Keratinocyte (primary cell): ENCODE measurements around the gene SP7. TPM values are rescaled to one million over a fixed set of nuclear protein-coding genes. Genes with fewer than 3 reads are reported as not detected.

Source experiments
- DNase-seq: peaks from one replicate; pipeline ENCODE4 v3.0.0-alpha.2; 2011; ENCODE audit warnings: low read depth, missing footprints, low spot score
- FAIRE-seq: peaks from 2 replicates; lab custom pipeline; 2011; peaks lifted over from hg19 to GRCh38; lab: Jason Lieb, UNC
- H2AFZ ChIP-seq: 2 replicates; pipeline ENCODE4 v1.6.0; 2012; ENCODE audit warnings: low read length, control low read depth, inconsistent platforms; ENCODE audit not compliant: control insufficient read depth
- H3K27ac ChIP-seq: 2 replicates; pipeline ENCODE4 v1.5.1; 2011; ENCODE audit warnings: low read length; ENCODE audit not compliant: control insufficient read depth, insufficient read depth
- H3K27me3 ChIP-seq: 3 replicates; pipeline ENCODE4 v1.6.0; 2011; ENCODE audit warnings: low read length; ENCODE audit not compliant: control insufficient read depth, insufficient read depth; ENCODE audit errors: extremely low read depth
- H3K36me3 ChIP-seq, 2 experiments: 2 replicates in 1 of 2; 3 replicates in 1 of 2; pipeline ENCODE4 v1.5.1; 2011; ENCODE audit warnings: low read length in 2 of 2, mild to moderate bottlenecking in 1 of 2; ENCODE audit not compliant: control insufficient read depth in 2 of 2, insufficient read depth in 2 of 2; ENCODE audit errors: extremely low read depth in 1 of 2
- H3K4me1 ChIP-seq: 3 replicates; pipeline ENCODE4 v1.5.1; 2011; ENCODE audit warnings: low read length; ENCODE audit not compliant: control insufficient read depth, insufficient read depth; ENCODE audit errors: extremely low read depth
- H3K4me2 ChIP-seq: 3 replicates; pipeline ENCODE4 v1.6.0; 2011; ENCODE audit warnings: low read depth, low read length; ENCODE audit not compliant: control insufficient read depth, insufficient read depth; ENCODE audit errors: extremely low read depth
- H3K4me3 ChIP-seq, 3 experiments: fragments of 200-600 bp in 1 of 3; sonication (generic) in 1 of 3; 2 replicates in 2 of 3; 3 replicates in 1 of 3; pipeline ENCODE4 v1.5.1; 2011 to 2016; ENCODE audit warnings: low read length in 3 of 3, mild to moderate bottlenecking in 3 of 3, control low read depth in 2 of 3, inconsistent platforms in 1 of 3, low read depth in 1 of 3, mixed read lengths in 1 of 3, mixed run types in 1 of 3, moderate library complexity in 1 of 3; ENCODE audit not compliant: control insufficient read depth in 2 of 3, insufficient read depth in 2 of 3; ENCODE audit errors: extremely low read depth in 1 of 3
- H3K79me2 ChIP-seq: 2 replicates; pipeline ENCODE4 v1.6.0; 2012; ENCODE audit warnings: low read length; ENCODE audit not compliant: control insufficient read depth, insufficient read depth
- H3K9ac ChIP-seq: 3 replicates; pipeline ENCODE4 v1.6.0; 2011; ENCODE audit warnings: low read length; ENCODE audit not compliant: control insufficient read depth, insufficient read depth; ENCODE audit errors: extremely low read depth
- H3K9me1 ChIP-seq: 3 replicates; pipeline ENCODE4 v1.6.0; 2011; ENCODE audit warnings: low read length; ENCODE audit not compliant: control insufficient read depth, insufficient read depth; ENCODE audit errors: extremely low read depth
- H3K9me3 ChIP-seq: 2 replicates; pipeline ENCODE4 v1.5.1; 2012; ENCODE audit warnings: low read depth, low read length; ENCODE audit not compliant: control insufficient read depth
- H4K20me1 ChIP-seq: 3 replicates; pipeline ENCODE4 v1.6.0; 2011; ENCODE audit warnings: low read length; ENCODE audit not compliant: control insufficient read depth, insufficient read depth; ENCODE audit errors: extremely low read depth
- CTCF ChIP-seq, 3 experiments: IDR thresholded peaks in 1 of 3; conservative IDR thresholded peaks in 1 of 3; optimal IDR thresholded peaks in 1 of 3; 2 replicates in 2 of 3; 3 replicates in 1 of 3; pipeline versions ENCODE3 to v1.5.1; 2011; ENCODE audit warnings: low read length in 3 of 3, mild to moderate bottlenecking in 3 of 3, moderate library complexity in 2 of 3, control low read depth in 1 of 3, inconsistent platforms in 1 of 3; ENCODE audit not compliant: insufficient read depth in 2 of 3; ENCODE audit errors: extremely low read depth in 1 of 3
- EZH2 ChIP-seq: IDR thresholded peaks from one replicate; pipeline ENCODE4 v1.6.1; 2012; ENCODE audit warnings: inconsistent platforms, mild to moderate bottlenecking, low read length, moderate library complexity
- dilution Hi-C: fragments of 300-500 bp; cut with MboI; formaldehyde crosslinking; loops from one replicate; pipeline ENCODE4 v1.7.0; 2020; ENCODE audit warnings: low sequenced_read_pairs; ENCODE audit not compliant: extremely low pct_ligation_motif_present
- polyA plus RNA-seq, 5 experiments: library from polyadenylated mRNA; depleted of rRNA in 3 of 5; stranded (reverse) in 3 of 5; stranded (forward) in 1 of 5; unstranded in 1 of 5; fragments of >200 nt; gene quantifications; 1 replicate in 1 of 5; 2 replicates in 3 of 5; 3 replicates in 1 of 5; pipeline versions ENCODE4 v1.2.1 to v1.2.3, GENCODE V29; 2011 to 2012; ENCODE audit warnings: missing spikeins in 2 of 5, low read depth in 1 of 5, low replicate concordance in 1 of 5

The SP7 gene
- polyA plus RNA-seq, 1 donor (not counting 4 experiments of a cell fraction or from before 2014, with no cell fraction given) = not detected

DNA sequence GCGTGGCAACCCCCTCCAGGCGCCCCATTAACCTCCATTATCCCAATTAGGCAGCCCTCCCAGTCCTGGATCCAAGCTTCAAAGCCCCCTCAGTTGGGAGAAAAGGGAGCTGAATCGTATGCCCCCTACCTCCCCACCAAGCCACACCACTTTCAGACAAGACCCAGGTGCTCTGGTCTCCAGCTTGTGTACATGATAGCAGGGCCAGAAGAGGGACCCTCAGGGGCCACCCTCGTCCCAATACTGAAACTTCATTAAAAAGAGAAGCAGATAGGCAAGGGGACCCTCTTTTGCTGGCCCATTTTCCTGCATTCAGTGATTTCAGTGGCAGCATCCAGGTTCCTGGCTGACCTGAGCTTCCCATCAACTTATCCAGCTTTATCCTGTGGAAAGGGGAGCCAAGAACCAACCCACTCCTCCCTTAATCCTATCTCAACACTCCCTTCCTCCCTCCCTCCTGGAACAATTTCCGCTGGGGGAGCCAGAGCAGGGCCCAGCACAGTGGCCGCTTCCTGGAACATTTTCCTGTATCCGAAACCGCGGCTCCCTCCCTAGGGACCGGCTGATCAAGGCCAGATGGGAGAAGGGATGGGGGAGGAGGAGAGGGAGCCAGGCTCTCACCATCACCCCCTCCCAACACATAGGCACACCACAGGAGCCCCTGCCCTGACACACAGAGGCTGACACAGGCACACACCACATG, 9.5 kb upstream of the SP7 start:
- peaks cover 4% of the 10 kb centered on the region for H3K4me1 ChIP-seq
- peak overlapping the region; percentile 96 for H3K4me2 ChIP-seq
- dilution Hi-C loops = no loop called here
- H4K20me1 ChIP-seq = no peaks in the 10 kb centered on the region
- TF ChIP-seq CTCF (optimal IDR thresholded peaks at IDR 0.05 in 1 of 3, IDR thresholded peaks at IDR 0.05 in 1 of 3, conservative IDR thresholded peaks at IDR 0.05 in 1 of 3; ENCODE audit: extremely low read depth in 1 of 3, insufficient read depth in 2 of 3, low read length in 3 of 3) = no peak
- no peak for TF ChIP-seq EZH2
- H3K9me3 ChIP-seq = no peaks in the 10 kb centered on the region
- H3K27me3 ChIP-seq = peaks cover 3% of the 10 kb centered on the region
- H3K9me1 ChIP-seq = no peaks in the 10 kb centered on the region
- no peaks in the 10 kb centered on the region for H3K36me3 ChIP-seq
- no peak overlapping the region for H3K27ac ChIP-seq
- no peak overlapping the region for H3K9ac ChIP-seq
- no peak overlapping the region for H2AFZ ChIP-seq
- no peaks in the 10 kb centered on the region for H3K79me2 ChIP-seq
- DNase-seq (no peak), FAIRE-seq (no peak)
- H3K4me3 ChIP-seq = peak overlapping the region in 1 of 3 experiments; percentile 85

GRCh38 chr12:53344824-53345485, 8.8 kb upstream of the SP7 start:
- Histone ChIP-seq H3K9me3 (no peaks in the 10 kb centered on the region), H3K4me1 (peaks cover 4% of the 10 kb centered on the region), H4K20me1 (no peaks in the 10 kb centered on the region), H2AFZ (peak overlapping the region; percentile 95), H3K27ac (no peak overlapping the region), H3K27me3 (peaks cover 5% of the 10 kb centered on the region), H3K9ac (peak overlapping the region; percentile 72), H3K79me2 (no peaks in the 10 kb centered on the region), H3K4me3 (peak overlapping the region; percentile 56 to 86 (median 85)), H3K4me2 (peak overlapping the region; percentile 96), H3K36me3 (no peaks in the 10 kb centered on the region), H3K9me1 (no peaks in the 10 kb centered on the region)
- FAIRE-seq (no peak), DNase-seq (no peak)
- dilution Hi-C loops = no loop called here
- TF ChIP-seq CTCF (optimal IDR thresholded peaks at IDR 0.05 in 1 of 3, IDR thresholded peaks at IDR 0.05 in 1 of 3, conservative IDR thresholded peaks at IDR 0.05 in 1 of 3; ENCODE audit: extremely low read depth in 1 of 3, insufficient read depth in 2 of 3, low read length in 3 of 3) (peak; percentile 58 to 83 (median 80)), EZH2 (no peak)
